SK-N-SH treated with all-trans-retinoic acid at 6 μM for 48 hours (cell line): ENCODE data around the gene LY9.

ENCODE experiments used
- RARB ChIP-seq: fragments of 250-450 bp; sonication (Bioruptor Pico); IDR thresholded peaks from 2 replicates; pipeline ENCODE4 v1.8.0; 2021; ENCODE audit warnings: mild to moderate bottlenecking, moderate library complexity
- ZFP30 ChIP-seq: fragments of 450-650 bp; formaldehyde crosslinking; IDR thresholded peaks from 2 replicates; pipeline ENCODE4 v1.5.0; 2022; ENCODE audit warnings: mild to moderate bottlenecking, moderate library complexity
- TF ChIP-seq, protein P1 (sequence below): fragments of 250-450 bp; sonication (Bioruptor Pico); IDR thresholded peaks from 2 replicates; pipeline ENCODE4 v1.8.0; 2020; ENCODE audit warnings: mild to moderate bottlenecking, moderate library complexity, borderline replicate concordance

DNA sequence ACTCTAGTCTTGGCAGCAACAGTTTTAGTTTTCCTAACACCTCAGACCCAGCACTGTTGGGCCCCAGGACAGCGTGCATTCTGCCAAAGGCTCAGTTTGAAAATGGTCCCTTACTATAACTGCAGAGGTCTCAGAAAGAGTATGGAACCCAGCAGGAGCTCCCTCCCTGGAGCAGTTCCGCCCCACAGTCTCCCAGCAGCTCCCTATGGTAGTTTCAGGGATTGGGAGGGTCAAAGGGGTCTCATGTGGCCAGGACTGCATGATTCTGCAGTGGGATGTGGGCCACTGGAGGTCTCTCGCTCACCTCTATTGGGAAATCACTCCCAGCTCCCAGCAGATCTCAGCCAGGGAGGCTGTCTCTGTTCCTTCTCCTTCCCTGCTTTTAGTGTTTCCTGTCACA lies 12.3 kb downstream of the LY9 start:
- no peak for TF ChIP-seq RARB (CRISPR knock-in tag)
- TF ChIP-seq ZFP30 (CRISPR knock-in tag): no peak
- TF ChIP-seq, protein P1, sequence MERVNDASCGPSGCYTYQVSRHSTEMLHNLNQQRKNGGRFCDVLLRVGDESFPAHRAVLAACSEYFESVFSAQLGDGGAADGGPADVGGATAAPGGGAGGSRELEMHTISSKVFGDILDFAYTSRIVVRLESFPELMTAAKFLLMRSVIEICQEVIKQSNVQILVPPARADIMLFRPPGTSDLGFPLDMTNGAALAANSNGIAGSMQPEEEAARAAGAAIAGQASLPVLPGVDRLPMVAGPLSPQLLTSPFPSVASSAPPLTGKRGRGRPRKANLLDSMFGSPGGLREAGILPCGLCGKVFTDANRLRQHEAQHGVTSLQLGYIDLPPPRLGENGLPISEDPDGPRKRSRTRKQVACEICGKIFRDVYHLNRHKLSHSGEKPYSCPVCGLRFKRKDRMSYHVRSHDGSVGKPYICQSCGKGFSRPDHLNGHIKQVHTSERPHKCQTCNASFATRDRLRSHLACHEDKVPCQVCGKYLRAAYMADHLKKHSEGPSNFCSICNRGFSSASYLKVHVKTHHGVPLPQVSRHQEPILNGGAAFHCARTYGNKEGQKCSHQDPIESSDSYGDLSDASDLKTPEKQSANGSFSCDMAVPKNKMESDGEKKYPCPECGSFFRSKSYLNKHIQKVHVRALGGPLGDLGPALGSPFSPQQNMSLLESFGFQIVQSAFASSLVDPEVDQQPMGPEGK (CRISPR knock-in tag): no peak
